ENCODE data around the gene OR8B12. TPM values are rescaled to one million over a fixed set of nuclear protein-coding genes. Genes with fewer than 3 reads are reported as not detected.
A peak's percentile ranks its signal among the peaks of the same experiment; 100 is the strongest.
"Not testable (repeated sequence)": the region's sequence is repeated elsewhere in the genome, so short reads cannot be mapped to it uniquely, and the experiment has no call there.

Gene OR8B12
- total RNA-seq, 1 donor from 2014 or later = not detected

DNA sequence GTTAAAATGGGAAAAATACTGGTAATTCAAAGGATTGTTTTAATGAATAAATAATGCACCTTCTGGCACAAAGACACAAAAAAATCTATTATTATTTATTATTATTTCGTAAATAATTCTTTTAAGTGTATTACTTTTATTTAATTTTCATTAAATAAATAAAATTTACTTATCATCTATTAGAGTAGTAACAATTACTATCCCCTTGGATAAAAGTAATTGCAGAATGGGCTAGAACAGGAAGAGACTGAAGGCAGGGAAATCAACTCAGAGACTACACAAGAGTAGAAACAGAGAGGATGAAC lies 23.0 kb downstream of the OR8B12 start:
- no peak for DNase-seq (ENCODE audit: low spot score)

DNA sequence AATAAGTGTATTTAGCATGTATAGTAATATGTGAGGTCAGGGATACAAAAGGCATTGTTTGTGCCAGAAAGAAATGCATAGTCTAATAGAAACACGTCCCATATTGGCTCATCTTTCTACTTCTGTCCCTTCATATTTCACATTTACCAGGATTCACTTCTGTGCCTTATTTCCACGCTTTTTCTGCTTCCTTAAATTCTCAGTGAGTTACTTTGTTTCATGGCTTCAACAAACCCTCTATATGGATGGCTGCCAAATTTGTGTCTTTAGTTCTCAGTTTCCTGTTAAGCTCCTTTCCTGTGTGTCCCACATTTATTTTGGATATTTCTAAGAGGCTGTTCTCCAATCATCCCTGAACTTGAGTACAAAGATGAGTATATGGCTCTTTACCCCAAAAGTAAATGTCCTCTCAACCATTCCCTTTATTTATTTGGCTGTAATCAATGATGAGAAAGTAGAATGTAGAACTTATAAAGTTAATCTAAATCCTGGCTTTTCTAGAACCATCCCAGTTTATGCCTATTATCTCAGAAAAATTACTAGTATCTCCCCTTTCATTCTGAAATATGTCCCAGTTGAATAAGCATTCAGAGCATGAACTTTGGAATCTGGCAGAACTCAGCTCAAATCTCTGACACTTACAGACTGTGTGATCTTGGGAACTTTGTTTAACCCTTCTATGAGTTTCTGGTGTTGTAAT lies 23.5 kb downstream of the OR8B12 start:
- peak; percentile 56 for DNase-seq (ENCODE audit: low spot score)

DNA sequence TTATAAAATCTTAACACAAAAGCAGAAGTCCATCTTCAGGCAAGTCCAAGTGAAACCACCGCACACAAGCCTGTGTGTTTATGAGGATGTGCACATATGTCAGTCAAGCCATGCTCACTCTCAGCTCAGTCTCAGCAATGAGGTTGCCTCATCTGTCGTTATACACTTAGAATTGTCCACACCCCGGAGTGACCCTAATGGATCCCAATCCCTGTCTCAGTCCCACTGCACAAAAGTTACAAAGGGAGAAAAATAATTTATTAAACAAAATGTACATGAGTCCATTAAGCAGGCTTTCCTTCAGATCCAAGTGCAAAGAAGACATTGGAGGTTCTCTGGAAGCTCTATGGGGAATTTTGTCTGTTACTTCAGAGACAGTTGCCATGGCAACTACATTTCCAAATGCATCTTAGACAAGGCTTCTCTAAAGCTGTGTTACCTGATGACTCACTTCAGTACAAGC lies 24.4 kb downstream of the OR8B12 start:
- DNase-seq (ENCODE audit: low spot score) = peak; percentile 44

DNA sequence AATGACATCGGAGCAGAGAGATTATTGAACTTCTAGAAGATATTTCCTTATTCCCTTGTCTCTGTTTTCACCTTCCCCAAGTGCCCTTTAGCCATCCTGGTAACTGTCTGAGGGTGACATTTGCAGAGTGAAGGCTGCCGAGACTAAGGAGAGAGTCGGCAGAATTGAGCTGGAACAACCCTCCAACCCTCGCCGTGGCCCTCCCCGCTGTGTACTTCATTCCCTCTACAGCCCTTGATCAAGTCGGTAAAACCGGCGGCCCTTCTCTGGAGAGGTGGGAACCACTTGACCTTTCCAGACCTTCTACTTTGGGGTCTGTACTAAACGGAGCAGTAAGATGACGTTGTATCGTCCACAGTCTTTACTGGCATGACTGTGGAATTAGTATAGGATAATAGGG lies 26.1 kb downstream of the OR8B12 start:
- DNase-seq (ENCODE audit: low spot score) = no peak

DNA sequence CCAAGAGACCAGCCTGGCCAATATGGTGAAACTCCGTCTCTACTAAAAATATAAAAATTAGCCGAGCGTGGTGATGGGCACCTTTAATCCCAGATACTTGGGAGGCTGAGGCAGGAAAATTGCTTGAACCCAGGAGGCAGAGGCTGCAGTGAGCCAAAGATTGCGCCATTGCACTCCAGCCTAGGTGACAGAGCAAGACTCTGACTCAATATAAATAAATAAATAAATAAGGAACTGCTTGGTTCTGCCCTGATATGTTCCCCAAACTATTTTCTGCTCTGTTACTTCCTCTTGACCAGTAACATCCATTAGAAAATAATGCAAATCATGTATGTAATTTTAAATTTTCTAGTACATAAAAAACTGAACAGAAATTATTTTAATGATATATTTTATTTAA lies 28.8 kb downstream of the OR8B12 start:
- DNase-seq (ENCODE audit: low spot score) = not testable (repeated sequence)

DNA sequence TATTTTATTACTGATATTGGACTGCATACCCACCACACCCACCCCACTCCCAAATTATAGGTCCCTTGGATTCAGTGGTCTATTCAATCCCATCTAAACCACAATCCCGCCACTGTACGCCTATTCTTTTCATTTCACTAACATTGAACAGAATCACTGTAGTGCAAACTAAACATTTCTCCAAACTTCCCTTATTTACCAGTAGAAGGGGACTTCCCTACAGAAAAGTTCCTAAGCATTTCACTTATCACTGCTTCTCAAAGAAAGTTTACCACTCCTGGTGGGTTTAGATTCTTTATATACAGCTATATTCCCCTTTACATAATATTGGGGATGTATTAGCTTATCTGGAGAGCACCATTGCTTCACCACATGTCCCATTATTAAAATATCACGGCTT lies 29.3 kb downstream of the OR8B12 start:
- DNase-seq (ENCODE audit: low spot score) = no peak

DNA sequence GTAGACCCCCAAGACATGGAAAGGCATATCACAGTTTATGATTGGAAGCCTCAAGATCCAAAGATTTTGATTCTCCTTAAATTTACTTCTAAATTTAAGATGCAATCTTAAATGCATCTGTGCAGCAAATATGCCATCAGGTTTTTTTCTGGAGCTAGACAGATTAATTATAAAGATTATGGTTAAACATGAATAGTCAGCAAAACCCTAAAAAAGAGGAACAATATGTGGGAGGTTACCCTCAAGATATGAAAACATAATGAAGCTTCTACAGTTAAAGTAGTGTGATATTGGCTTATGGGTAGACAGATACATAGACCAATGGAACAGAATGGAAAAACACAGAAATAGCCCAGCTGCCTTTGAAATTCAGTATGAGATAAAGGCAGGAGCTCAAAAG lies 31.7 kb downstream of the OR8B12 start:
- DNase-seq (ENCODE audit: low spot score) = no peak

DNA sequence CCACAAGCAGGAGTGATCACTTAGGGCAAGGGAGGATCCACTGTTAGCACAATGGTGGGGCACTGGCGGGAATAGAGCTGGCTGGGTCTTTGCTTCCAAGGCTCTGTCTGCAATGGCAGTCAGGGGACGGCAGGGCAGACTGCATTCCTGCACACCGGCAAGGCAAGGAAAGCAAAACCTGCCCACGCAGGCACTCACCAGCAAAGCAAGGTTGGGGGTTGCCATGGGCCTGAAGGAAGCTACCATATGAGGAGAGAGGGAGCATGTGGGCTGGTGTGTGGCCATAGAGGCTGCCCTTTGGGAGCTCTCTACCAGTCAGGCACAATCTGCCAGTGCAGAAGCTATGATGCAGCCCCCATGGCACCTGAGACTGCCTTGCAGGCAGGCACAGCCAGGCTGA lies 33.2 kb downstream of the OR8B12 start:
- DNase-seq (ENCODE audit: low spot score) = no peak

DNA sequence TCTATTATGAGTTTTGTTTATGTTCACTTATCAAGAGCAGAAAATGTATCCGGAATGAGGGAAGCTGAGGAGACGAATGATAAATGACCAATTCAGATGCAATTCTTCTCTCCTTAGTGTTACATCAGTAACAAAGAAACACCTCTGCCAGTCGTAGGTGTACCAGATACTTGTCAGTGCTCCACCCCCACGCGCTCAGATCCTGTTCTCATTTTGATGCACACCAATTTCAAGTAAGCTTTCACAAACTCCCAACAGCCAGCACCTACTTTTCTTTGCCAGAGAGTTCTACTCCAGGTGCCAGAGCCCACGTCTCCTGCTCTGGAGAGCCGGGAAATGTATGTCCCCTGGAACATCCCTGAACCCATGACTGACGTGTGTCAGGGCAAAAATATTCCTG lies 43.7 kb downstream of the OR8B12 start:
- no peak for DNase-seq (ENCODE audit: low spot score)

DNA sequence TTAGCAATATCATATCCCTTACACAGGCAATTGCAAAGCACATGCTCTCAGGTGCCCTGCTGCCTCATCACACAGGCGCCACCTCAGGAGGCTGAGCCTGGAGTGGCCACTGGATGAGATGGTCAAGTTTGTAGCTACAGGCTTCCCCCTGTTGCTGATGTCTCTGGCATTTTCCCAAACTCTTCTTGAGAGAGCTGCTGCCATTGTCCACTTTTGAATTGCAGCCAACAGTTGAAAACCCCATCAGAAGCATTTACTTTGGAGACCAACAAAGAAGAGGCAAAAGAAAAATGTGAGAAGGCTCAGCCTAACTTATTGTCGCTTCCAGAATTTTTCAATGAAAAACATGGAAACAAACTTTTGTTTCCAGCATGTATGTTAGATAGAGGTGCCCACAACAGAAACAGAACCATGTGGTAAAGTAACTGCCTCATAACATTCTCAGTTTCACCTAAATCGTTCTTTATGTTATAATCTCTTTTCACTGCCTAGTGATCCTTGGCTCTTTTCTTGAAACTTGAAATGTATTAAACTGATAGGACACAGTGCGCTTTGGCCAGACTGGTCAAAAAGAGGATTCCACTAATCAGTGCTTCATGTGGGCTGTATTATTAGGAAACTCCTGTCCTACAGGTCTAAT lies 50.3 kb downstream of the OR8B12 start:
- DNase-seq (ENCODE audit: low spot score) = no peak

Other genes starting within 250 kb of the OR8B12 start
- gene OR8D1, start 229.7 kb downstream of the OR8B12 start, total RNA-seq (ENCODE audit: insufficient read depth, low replicate concordance) = 7.9 TPM
- 1.4 TPM for gene OR8D2, start 223.5 kb downstream of the OR8B12 start, total RNA-seq (ENCODE audit: insufficient read depth, low replicate concordance)
- gene OR8B2, start 159.2 kb downstream of the OR8B12 start, total RNA-seq (ENCODE audit: insufficient read depth, low replicate concordance) = not detected
- not detected for gene OR8B3, start 144.6 kb downstream of the OR8B12 start, total RNA-seq (ENCODE audit: insufficient read depth, low replicate concordance)
- not detected for gene OR8B4, start 118.8 kb downstream of the OR8B12 start, total RNA-seq (ENCODE audit: insufficient read depth, low replicate concordance)
- gene OR8B8, start 98.0 kb downstream of the OR8B12 start, total RNA-seq (ENCODE audit: insufficient read depth, low replicate concordance) = 4.6 TPM
- gene OR8A1, start 26.3 kb upstream of the OR8B12 start, total RNA-seq (ENCODE audit: insufficient read depth, low replicate concordance) = 7.0 TPM
- not detected for gene PANX3, start 67.8 kb upstream of the OR8B12 start, total RNA-seq (ENCODE audit: insufficient read depth, low replicate concordance)
- gene TBRG1, start 79.2 kb upstream of the OR8B12 start, total RNA-seq (ENCODE audit: insufficient read depth, low replicate concordance) = 24.3 TPM
- 8.4 TPM for gene SIAE, start 130.1 kb upstream of the OR8B12 start, total RNA-seq (ENCODE audit: insufficient read depth, low replicate concordance)
- gene SPA17, start 130.2 kb upstream of the OR8B12 start, total RNA-seq (ENCODE audit: insufficient read depth, low replicate concordance) = 8.9 TPM
- gene NRGN, start 196.3 kb upstream of the OR8B12 start, total RNA-seq (ENCODE audit: insufficient read depth, low replicate concordance) = not detected
- gene VSIG2, start 208.6 kb upstream of the OR8B12 start, total RNA-seq (ENCODE audit: insufficient read depth, low replicate concordance) = not detected
- 9.4 TPM for gene ESAM, start 218.6 kb upstream of the OR8B12 start, total RNA-seq (ENCODE audit: insufficient read depth, low replicate concordance)